GM12878 (cell line): Measurements from ENCODE around the gene ATP2B1. TPM values are rescaled to one million over a fixed set of nuclear protein-coding genes. Genes with fewer than 3 reads are reported as not detected.

Experiments
- ASH2L ChIP-seq: fragments of 300-600, 200-600 bp; sonication (generic); IDR thresholded peaks from 2 replicates; pipeline ENCODE4 v1.6.1; 2017; ENCODE audit warnings: low read depth, mild to moderate bottlenecking, borderline replicate concordance
- FOXM1 ChIP-seq: IDR thresholded peaks from 2 replicates; pipeline ENCODE4 v1.6.1; 2012; ENCODE audit warnings: low read depth, mild to moderate bottlenecking, inconsistent platforms, low read length, moderate library complexity
- NFIC ChIP-seq: IDR thresholded peaks from 2 replicates; pipeline ENCODE4 v1.6.1; 2012; ENCODE audit warnings: low read depth, mild to moderate bottlenecking, inconsistent platforms, low read length, moderate library complexity
- NRF1 ChIP-seq: conservative IDR thresholded peaks from 2 replicates; pipeline ENCODE4 v1.6.1; 2011; ENCODE audit warnings: mild to moderate bottlenecking, low read depth, low read length, improper control_type of control experiment
- RAD51 ChIP-seq: fragments of 450-650 bp; IDR thresholded peaks from 2 replicates; pipeline ENCODE4 v1.6.1; 2016; ENCODE audit warnings: moderate library complexity, mild to moderate bottlenecking, inconsistent platforms
- RUNX3 ChIP-seq: IDR thresholded peaks from 2 replicates; pipeline ENCODE4 v1.6.1; 2012; ENCODE audit warnings: low read length, inconsistent platforms
- SMARCA5 ChIP-seq: fragments of 450-650 bp; IDR thresholded peaks from 2 replicates; pipeline ENCODE4 v1.6.1; 2017; ENCODE audit warnings: mild to moderate bottlenecking
- STAT1 ChIP-seq: fragments of 450-650 bp; conservative IDR thresholded peaks from 2 replicates; pipeline ENCODE4 v1.6.1; 2014; ENCODE audit warnings: antibody characterized with exemption, mild to moderate bottlenecking
- STAT3 ChIP-seq: IDR thresholded peaks from 2 replicates; pipeline ENCODE4 v1.6.1; 2011; ENCODE audit warnings: low read depth, low read length, improper control_type of control experiment
- TCF3 ChIP-seq: IDR thresholded peaks from 2 replicates; pipeline ENCODE4 v1.6.1; 2012; ENCODE audit warnings: low read depth, mild to moderate bottlenecking, low read length, borderline replicate concordance; ENCODE audit not compliant: insufficient read depth
- polyA plus RNA-seq, 11 experiments: library from polyadenylated mRNA; depleted of rRNA in 4 of 11; unstranded in 6 of 11; stranded (reverse) in 5 of 11; fragments of >200 nt; fragmentation: Nextera tagmentation in 4 of 11; fragmentation: Illumina TruSeq in 1 of 11; extraction: Ambion mirVana in 4 of 11; extraction: Trizol in 1 of 11; gene quantifications; 1 replicate in 1 of 11; 2 replicates in 10 of 11; pipeline versions ENCODE4 v1.2.1 to v1.2.3, GENCODE V29; 2011 to 2016; ENCODE audit warnings: inconsistent platforms in 2 of 11, missing spikeins in 2 of 11, low read depth in 1 of 11
- total RNA-seq, 4 experiments: library from RNA; depleted of rRNA in 3 of 4; stranded (reverse); fragments of >200 nt in 3 of 4; fragmentation: Illumina TruSeq in 1 of 4; extraction: Trizol in 1 of 4; gene quantifications; 2 replicates each; pipeline versions ENCODE4 v1.2.1 to v1.2.3, GENCODE V29; 2013 to 2021
- TF ChIP-seq, protein P1 (sequence below): fragments of 450-650 bp; IDR thresholded peaks from 2 replicates; pipeline ENCODE4 v1.6.1; 2018; ENCODE audit warnings: mild to moderate bottlenecking, low read depth, moderate library complexity; ENCODE audit not compliant: partially characterized antibody
- TF ChIP-seq, protein P2 (sequence below): fragments of 450-650 bp; formaldehyde crosslinking; IDR thresholded peaks from 2 replicates; pipeline ENCODE4 v1.4.0; 2020; ENCODE audit warnings: mild to moderate bottlenecking, moderate library complexity
- TF ChIP-seq, protein P3 (sequence below): fragments of 450-650 bp; IDR thresholded peaks from 2 replicates; pipeline ENCODE4 v1.6.1; 2017; ENCODE audit warnings: low read depth, mild to moderate bottlenecking, moderate library complexity
- TF ChIP-seq, protein P4 (sequence below): fragments of 450-650 bp; IDR thresholded peaks from 2 replicates; pipeline ENCODE4 v1.6.1; 2016; ENCODE audit warnings: mild to moderate bottlenecking, moderate library complexity, borderline replicate concordance
- TF ChIP-seq, protein P5 (sequence below): IDR thresholded peaks from 2 replicates; pipeline ENCODE4 v1.6.1; 2012; ENCODE audit warnings: low read depth, low read length, improper control_type of control experiment

ATP2B1 gene
- total and polyA plus RNA-seq, 10 of the 15 experiments (the other 5 are each of a cell fraction or from before 2014, with no cell fraction given) = 15.9 to 67.8 (median 48.5) TPM

DNA sequence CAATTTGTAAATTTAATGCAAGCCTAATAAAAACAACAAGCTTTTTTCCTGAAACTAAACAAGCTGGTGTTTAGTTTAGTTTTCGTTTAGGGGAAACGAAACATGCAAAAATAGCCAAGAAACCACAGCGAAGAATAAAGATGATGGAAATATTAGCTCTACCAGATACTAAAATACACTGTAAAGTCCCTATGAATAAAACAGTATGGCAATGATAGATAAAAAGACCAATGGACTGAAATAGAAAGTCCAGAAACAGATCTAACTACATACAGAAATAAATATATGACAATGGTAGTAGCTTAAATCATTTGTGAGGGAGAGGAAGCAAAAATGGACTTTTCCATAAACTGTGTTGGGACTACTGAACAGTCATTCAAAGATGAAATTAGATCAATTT lies 26.4 kb downstream of the ATP2B1 start (continued):
- TF ChIP-seq, protein P1, sequence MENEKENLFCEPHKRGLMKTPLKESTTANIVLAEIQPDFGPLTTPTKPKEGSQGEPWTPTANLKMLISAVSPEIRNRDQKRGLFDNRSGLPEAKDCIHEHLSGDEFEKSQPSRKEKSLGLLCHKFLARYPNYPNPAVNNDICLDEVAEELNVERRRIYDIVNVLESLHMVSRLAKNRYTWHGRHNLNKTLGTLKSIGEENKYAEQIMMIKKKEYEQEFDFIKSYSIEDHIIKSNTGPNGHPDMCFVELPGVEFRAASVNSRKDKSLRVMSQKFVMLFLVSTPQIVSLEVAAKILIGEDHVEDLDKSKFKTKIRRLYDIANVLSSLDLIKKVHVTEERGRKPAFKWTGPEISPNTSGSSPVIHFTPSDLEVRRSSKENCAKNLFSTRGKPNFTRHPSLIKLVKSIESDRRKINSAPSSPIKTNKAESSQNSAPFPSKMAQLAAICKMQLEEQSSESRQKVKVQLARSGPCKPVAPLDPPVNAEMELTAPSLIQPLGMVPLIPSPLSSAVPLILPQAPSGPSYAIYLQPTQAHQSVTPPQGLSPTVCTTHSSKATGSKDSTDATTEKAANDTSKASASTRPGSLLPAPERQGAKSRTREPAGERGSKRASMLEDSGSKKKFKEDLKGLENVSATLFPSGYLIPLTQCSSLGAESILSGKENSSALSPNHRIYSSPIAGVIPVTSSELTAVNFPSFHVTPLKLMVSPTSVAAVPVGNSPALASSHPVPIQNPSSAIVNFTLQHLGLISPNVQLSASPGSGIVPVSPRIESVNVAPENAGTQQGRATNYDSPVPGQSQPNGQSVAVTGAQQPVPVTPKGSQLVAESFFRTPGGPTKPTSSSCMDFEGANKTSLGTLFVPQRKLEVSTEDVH = no peak
- TF ChIP-seq SMARCA5 (no peak), STAT1 (no peak), NFIC (peak; percentile 80), RAD51 (no peak), FOXM1 (0 out of 2 replicates have a peak, but pooled peaks have one; percentile 21), NRF1 (no peak), ASH2L (no peak), TCF3 (no peak), RUNX3 (peak; percentile 78), STAT3 (no peak)
- TF ChIP-seq, protein P2, sequence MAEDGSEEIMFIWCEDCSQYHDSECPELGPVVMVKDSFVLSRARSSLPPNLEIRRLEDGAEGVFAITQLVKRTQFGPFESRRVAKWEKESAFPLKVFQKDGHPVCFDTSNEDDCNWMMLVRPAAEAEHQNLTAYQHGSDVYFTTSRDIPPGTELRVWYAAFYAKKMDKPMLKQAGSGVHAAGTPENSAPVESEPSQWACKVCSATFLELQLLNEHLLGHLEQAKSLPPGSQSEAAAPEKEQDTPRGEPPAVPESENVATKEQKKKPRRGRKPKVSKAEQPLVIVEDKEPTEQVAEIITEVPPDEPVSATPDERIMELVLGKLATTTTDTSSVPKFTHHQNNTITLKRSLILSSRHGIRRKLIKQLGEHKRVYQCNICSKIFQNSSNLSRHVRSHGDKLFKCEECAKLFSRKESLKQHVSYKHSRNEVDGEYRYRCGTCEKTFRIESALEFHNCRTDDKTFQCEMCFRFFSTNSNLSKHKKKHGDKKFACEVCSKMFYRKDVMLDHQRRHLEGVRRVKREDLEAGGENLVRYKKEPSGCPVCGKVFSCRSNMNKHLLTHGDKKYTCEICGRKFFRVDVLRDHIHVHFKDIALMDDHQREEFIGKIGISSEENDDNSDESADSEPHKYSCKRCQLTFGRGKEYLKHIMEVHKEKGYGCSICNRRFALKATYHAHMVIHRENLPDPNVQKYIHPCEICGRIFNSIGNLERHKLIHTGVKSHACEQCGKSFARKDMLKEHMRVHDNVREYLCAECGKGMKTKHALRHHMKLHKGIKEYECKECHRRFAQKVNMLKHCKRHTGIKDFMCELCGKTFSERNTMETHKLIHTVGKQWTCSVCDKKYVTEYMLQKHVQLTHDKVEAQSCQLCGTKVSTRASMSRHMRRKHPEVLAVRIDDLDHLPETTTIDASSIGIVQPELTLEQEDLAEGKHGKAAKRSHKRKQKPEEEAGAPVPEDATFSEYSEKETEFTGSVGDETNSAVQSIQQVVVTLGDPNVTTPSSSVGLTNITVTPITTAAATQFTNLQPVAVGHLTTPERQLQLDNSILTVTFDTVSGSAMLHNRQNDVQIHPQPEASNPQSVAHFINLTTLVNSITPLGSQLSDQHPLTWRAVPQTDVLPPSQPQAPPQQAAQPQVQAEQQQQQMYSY (CRISPR knock-in tag) = no peak
- TF ChIP-seq, protein P3, sequence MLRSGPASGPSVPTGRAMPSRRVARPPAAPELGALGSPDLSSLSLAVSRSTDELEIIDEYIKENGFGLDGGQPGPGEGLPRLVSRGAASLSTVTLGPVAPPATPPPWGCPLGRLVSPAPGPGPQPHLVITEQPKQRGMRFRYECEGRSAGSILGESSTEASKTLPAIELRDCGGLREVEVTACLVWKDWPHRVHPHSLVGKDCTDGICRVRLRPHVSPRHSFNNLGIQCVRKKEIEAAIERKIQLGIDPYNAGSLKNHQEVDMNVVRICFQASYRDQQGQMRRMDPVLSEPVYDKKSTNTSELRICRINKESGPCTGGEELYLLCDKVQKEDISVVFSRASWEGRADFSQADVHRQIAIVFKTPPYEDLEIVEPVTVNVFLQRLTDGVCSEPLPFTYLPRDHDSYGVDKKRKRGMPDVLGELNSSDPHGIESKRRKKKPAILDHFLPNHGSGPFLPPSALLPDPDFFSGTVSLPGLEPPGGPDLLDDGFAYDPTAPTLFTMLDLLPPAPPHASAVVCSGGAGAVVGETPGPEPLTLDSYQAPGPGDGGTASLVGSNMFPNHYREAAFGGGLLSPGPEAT = no peak
- TF ChIP-seq, protein P4, sequence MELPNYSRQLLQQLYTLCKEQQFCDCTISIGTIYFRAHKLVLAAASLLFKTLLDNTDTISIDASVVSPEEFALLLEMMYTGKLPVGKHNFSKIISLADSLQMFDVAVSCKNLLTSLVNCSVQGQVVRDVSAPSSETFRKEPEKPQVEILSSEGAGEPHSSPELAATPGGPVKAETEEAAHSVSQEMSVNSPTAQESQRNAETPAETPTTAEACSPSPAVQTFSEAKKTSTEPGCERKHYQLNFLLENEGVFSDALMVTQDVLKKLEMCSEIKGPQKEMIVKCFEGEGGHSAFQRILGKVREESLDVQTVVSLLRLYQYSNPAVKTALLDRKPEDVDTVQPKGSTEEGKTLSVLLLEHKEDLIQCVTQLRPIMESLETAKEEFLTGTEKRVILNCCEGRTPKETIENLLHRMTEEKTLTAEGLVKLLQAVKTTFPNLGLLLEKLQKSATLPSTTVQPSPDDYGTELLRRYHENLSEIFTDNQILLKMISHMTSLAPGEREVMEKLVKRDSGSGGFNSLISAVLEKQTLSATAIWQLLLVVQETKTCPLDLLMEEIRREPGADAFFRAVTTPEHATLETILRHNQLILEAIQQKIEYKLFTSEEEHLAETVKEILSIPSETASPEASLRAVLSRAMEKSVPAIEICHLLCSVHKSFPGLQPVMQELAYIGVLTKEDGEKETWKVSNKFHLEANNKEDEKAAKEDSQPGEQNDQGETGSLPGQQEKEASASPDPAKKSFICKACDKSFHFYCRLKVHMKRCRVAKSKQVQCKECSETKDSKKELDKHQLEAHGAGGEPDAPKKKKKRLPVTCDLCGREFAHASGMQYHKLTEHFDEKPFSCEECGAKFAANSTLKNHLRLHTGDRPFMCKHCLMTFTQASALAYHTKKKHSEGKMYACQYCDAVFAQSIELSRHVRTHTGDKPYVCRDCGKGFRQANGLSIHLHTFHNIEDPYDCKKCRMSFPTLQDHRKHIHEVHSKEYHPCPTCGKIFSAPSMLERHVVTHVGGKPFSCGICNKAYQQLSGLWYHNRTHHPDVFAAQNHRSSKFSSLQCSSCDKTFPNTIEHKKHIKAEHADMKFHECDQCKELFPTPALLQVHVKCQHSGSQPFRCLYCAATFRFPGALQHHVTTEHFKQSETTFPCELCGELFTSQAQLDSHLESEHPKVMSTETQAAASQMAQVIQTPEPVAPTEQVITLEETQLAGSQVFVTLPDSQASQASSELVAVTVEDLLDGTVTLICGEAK = no peak
- TF ChIP-seq, protein P5, sequence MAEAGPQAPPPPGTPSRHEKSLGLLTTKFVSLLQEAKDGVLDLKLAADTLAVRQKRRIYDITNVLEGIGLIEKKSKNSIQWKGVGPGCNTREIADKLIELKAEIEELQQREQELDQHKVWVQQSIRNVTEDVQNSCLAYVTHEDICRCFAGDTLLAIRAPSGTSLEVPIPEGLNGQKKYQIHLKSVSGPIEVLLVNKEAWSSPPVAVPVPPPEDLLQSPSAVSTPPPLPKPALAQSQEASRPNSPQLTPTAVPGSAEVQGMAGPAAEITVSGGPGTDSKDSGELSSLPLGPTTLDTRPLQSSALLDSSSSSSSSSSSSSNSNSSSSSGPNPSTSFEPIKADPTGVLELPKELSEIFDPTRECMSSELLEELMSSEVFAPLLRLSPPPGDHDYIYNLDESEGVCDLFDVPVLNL = no peak
